Parathyroid adenoma (tissue), 2 donors: ENCODE results near the gene MOCOS.

Experiments
- H2AFZ ChIP-seq: fragments of 300-600 bp; sonication (generic); one replicate; pipeline ENCODE4 v1.7.0; 2017; ENCODE audit warnings: antibody characterized with exemption, mild to moderate bottlenecking
- H3K27ac ChIP-seq: fragments of 300-600 bp; sonication (generic); one replicate; pipeline ENCODE4 v1.7.0; 2017
- H3K27me3 ChIP-seq: fragments of 300-600 bp; sonication (generic); one replicate; pipeline ENCODE4 v1.7.0; 2017; ENCODE audit warnings: low read length; ENCODE audit not compliant: control insufficient read depth, insufficient read depth
- H3K36me3 ChIP-seq: fragments of 300-600 bp; sonication (generic); one replicate; pipeline ENCODE4 v1.7.0; 2017; ENCODE audit warnings: low read length; ENCODE audit not compliant: control insufficient read depth, insufficient read depth
- H3K4me1 ChIP-seq: fragments of 300-600 bp; sonication (generic); one replicate; pipeline ENCODE4 v1.7.0; 2017; ENCODE audit warnings: control low read depth
- H3K4me2 ChIP-seq: fragments of 300-600 bp; sonication (generic); one replicate; pipeline ENCODE4 v1.7.0; 2017; ENCODE audit warnings: low read length
- H3K4me3 ChIP-seq: fragments of 300-600 bp; sonication (generic); one replicate; pipeline ENCODE4 v1.7.0; 2017; ENCODE audit warnings: low read depth, low read length
- H3K79me2 ChIP-seq: fragments of 300-600 bp; sonication (generic); one replicate; pipeline ENCODE4 v1.7.0; 2017; ENCODE audit warnings: control low read depth
- H3K9ac ChIP-seq: fragments of 300-600 bp; sonication (generic); one replicate; pipeline ENCODE4 v1.7.0; 2017; ENCODE audit warnings: mild to moderate bottlenecking
- H3K9me3 ChIP-seq: fragments of 300-600 bp; sonication (generic); one replicate; pipeline ENCODE4 v1.7.0; 2017; ENCODE audit warnings: low read length; ENCODE audit not compliant: control insufficient read depth
- TF ChIP-seq, protein P1 (sequence below): fragments of 300-600 bp; sonication (generic); IDR thresholded peaks from one replicate; pipeline ENCODE4 v1.7.0; 2017; ENCODE audit warnings: antibody characterized with exemption, mild to moderate bottlenecking
- donor health status: primary hyperparathyroidism.

The MOCOS gene

DNA sequence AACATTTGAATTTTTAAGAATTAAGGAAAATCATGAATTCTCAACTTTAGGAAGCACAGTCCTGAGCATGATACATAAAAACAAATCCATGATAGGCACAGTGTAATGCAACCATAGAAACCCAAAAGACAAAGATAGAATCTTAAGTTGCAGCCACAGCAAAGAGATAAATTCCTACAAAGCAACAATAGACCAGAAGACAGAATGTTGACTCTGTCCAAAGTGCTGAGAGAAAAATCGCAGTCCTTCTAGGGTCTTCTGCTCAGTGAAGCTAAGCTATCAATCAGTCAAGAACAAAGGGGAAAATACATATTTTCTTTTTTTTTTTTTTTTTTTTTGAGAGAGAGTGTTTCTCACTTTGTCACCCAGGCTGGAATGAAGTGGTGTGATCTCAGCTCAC lies 88.3 kb downstream of the MOCOS start:
- no peak overlapping the region for H3K4me3 ChIP-seq
- no peak overlapping the region for H3K4me2 ChIP-seq
- H3K9me3 ChIP-seq, result no peaks in the 10 kb centered on the region
- H2AFZ ChIP-seq, result no peak overlapping the region
- H3K79me2 ChIP-seq, result no peaks in the 10 kb centered on the region
- no peaks in the 10 kb centered on the region for H3K4me1 ChIP-seq
- no peaks in the 10 kb centered on the region for H3K27me3 ChIP-seq
- no peaks in the 10 kb centered on the region for H3K36me3 ChIP-seq
- H3K27ac ChIP-seq, result no peak overlapping the region
- no peak overlapping the region for H3K9ac ChIP-seq
- TF ChIP-seq, protein P1, sequence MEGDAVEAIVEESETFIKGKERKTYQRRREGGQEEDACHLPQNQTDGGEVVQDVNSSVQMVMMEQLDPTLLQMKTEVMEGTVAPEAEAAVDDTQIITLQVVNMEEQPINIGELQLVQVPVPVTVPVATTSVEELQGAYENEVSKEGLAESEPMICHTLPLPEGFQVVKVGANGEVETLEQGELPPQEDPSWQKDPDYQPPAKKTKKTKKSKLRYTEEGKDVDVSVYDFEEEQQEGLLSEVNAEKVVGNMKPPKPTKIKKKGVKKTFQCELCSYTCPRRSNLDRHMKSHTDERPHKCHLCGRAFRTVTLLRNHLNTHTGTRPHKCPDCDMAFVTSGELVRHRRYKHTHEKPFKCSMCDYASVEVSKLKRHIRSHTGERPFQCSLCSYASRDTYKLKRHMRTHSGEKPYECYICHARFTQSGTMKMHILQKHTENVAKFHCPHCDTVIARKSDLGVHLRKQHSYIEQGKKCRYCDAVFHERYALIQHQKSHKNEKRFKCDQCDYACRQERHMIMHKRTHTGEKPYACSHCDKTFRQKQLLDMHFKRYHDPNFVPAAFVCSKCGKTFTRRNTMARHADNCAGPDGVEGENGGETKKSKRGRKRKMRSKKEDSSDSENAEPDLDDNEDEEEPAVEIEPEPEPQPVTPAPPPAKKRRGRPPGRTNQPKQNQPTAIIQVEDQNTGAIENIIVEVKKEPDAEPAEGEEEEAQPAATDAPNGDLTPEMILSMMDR, result no peak

DNA sequence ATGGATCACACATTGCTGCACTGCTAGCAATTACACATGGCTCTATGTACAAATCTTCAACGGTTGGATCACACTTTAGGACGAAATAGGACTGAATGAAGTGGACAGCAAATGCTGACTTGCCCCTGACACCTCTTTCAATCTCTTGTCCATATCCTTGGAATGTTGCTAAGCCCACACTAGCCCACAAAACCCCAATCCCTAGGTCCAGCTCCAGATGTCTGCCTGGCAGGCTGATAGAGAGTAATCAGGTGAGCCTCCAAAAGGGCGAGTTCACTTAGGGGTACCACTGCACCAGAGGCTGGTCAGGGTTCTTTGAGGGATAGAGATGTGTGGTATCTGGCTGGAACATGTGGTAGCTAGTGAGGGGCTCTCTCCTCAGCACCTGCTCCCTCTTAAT lies 91.7 kb downstream of the MOCOS start:
- Histone ChIP-seq H3K4me2 (no peak overlapping the region), H2AFZ (no peak overlapping the region), H3K27ac (no peak overlapping the region), H3K4me3 (no peak overlapping the region), H3K27me3 (no peaks in the 10 kb centered on the region), H3K9ac (no peak overlapping the region), H3K36me3 (no peaks in the 10 kb centered on the region), H3K79me2 (no peaks in the 10 kb centered on the region), H3K4me1 (no peaks in the 10 kb centered on the region), H3K9me3 (no peaks in the 10 kb centered on the region)
- TF ChIP-seq, protein P1, result no peak

DNA sequence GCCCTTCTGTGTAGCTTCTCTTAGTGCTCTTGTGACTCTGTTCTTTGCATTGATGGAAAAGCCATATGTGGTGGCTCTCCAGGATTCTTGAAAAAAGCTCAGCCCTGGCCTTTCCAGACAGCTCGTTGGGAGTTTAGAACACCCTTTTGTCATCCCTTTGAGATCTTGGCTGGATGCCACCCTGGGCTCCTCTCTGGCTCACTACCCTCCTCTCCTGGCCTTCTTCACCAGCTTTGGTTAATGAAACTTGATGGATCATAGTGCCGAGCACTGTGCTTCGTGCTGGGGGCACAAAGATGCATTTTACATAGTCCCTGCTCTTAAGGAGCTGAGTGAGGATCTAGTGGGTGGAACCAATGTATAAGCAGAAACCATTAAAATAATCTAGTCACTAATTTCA lies 94.6 kb downstream of the MOCOS start:
- H2AFZ ChIP-seq, result no peak overlapping the region
- H3K4me3 ChIP-seq, result no peak overlapping the region
- no peak overlapping the region for H3K9ac ChIP-seq
- no peaks in the 10 kb centered on the region for H3K27me3 ChIP-seq
- H3K4me1 ChIP-seq, result peaks cover 4% of the 10 kb centered on the region
- H3K9me3 ChIP-seq, result no peaks in the 10 kb centered on the region
- TF ChIP-seq, protein P1, result no peak
- no peaks in the 10 kb centered on the region for H3K36me3 ChIP-seq
- no peaks in the 10 kb centered on the region for H3K79me2 ChIP-seq
- no peak overlapping the region for H3K4me2 ChIP-seq
- H3K27ac ChIP-seq, result no peak overlapping the region

DNA sequence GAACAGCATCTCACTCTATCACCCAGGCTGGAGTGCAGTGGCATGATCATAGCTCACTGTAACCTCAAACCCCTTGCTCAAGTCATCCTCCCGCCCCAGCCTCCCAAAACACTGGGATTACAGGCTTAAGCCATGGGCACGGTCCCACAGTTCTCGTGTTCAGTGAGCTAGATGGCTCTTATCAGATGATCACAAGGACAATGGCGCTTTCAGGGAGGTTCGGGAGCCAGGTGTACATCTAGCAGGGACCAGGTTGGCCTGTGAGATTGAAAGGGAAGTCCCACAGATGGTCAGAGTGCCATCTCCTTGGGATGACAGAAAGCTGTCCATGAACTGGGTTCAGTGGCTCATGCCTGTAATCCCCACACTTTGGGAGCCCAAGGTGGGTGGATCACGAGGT lies 96.2 kb downstream of the MOCOS start:
- H3K36me3 ChIP-seq, result no peaks in the 10 kb centered on the region
- no peak overlapping the region for H3K9ac ChIP-seq
- H3K27ac ChIP-seq, result no peak overlapping the region
- H3K9me3 ChIP-seq, result no peaks in the 10 kb centered on the region
- peaks cover 4% of the 10 kb centered on the region for H3K4me1 ChIP-seq
- no peak overlapping the region for H3K4me2 ChIP-seq
- H3K4me3 ChIP-seq, result no peak overlapping the region
- H3K27me3 ChIP-seq, result no peaks in the 10 kb centered on the region
- no peaks in the 10 kb centered on the region for H3K79me2 ChIP-seq
- H2AFZ ChIP-seq, result no peak overlapping the region
- TF ChIP-seq, protein P1, result no peak

DNA sequence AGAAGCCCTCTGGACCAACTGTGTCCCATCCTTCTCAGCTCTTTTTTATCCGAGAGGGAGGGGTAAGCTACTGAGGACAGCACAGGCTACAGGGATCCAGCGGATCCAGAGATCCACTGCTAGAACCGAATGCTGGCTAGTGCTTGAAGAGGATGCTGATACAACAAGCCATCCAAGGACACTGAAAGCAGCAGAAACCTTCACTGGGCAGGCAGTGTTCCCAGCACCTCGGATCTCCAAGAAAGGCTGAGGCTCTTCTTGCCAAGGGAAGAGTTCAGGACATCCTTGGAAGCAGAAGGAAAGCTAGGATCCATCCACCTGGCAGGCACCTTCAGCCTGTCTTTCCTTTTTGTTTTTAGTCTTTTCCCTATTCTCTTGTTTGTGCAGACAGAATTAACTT lies 97.0 kb downstream of the MOCOS start:
- peaks cover 4% of the 10 kb centered on the region for H3K4me1 ChIP-seq
- H3K36me3 ChIP-seq, result no peaks in the 10 kb centered on the region
- H3K4me2 ChIP-seq, result no peak overlapping the region
- H3K9ac ChIP-seq, result no peak overlapping the region
- no peaks in the 10 kb centered on the region for H3K79me2 ChIP-seq
- H3K27ac ChIP-seq, result no peak overlapping the region
- no peak overlapping the region for H3K4me3 ChIP-seq
- H2AFZ ChIP-seq, result peak overlapping the region; percentile 39
- H3K27me3 ChIP-seq, result no peaks in the 10 kb centered on the region
- TF ChIP-seq, protein P1, result no peak
- no peaks in the 10 kb centered on the region for H3K9me3 ChIP-seq
